Ishikawa (cell line): Measurements from ENCODE around the gene PID1.

Source experiments
- EP300 ChIP-seq: IDR thresholded peaks from 2 replicates; pipeline ENCODE4 v1.6.1; 2012; ENCODE audit warnings: borderline replicate concordance
- TAF1 ChIP-seq: IDR thresholded peaks from 2 replicates; pipeline ENCODE4 v1.6.1; 2012; ENCODE audit warnings: low read depth, mild to moderate bottlenecking
- YY1 ChIP-seq: IDR thresholded peaks from 2 replicates; pipeline ENCODE4 v1.6.1; 2012; ENCODE audit warnings: low read depth
- TF ChIP-seq, protein P1 (sequence below): IDR thresholded peaks from 2 replicates; pipeline ENCODE4 v1.6.1; 2012
- TF ChIP-seq, protein P2 (sequence below): IDR thresholded peaks from 2 replicates; pipeline ENCODE4 v1.6.1; 2012; ENCODE audit warnings: low read depth, mild to moderate bottlenecking

DNA sequence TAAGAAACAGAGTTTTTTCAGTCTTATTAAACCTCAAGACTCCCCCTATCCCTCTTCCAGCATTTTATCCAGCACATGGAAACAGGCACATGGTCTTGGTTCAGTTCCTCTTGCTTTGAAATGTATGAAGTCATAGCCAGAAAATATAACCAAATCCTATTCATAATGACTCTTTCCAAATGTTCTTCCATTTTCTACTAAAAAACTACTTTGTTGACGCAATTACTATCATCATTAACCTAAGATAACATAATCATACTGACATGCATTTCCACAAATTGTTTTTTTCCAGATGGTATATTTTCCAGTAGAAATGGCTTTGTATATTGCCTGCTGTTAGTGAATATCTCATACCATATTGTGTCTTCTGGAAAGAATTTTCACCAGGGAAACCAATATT is 261.3 kb downstream of the PID1 start:
- TF ChIP-seq YY1, result no peak
- TF ChIP-seq EP300, result no peak
- TF ChIP-seq TAF1, result no peak
- TF ChIP-seq, protein P1, sequence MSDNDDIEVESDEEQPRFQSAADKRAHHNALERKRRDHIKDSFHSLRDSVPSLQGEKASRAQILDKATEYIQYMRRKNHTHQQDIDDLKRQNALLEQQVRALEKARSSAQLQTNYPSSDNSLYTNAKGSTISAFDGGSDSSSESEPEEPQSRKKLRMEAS, result no peak
- TF ChIP-seq, protein P2, sequence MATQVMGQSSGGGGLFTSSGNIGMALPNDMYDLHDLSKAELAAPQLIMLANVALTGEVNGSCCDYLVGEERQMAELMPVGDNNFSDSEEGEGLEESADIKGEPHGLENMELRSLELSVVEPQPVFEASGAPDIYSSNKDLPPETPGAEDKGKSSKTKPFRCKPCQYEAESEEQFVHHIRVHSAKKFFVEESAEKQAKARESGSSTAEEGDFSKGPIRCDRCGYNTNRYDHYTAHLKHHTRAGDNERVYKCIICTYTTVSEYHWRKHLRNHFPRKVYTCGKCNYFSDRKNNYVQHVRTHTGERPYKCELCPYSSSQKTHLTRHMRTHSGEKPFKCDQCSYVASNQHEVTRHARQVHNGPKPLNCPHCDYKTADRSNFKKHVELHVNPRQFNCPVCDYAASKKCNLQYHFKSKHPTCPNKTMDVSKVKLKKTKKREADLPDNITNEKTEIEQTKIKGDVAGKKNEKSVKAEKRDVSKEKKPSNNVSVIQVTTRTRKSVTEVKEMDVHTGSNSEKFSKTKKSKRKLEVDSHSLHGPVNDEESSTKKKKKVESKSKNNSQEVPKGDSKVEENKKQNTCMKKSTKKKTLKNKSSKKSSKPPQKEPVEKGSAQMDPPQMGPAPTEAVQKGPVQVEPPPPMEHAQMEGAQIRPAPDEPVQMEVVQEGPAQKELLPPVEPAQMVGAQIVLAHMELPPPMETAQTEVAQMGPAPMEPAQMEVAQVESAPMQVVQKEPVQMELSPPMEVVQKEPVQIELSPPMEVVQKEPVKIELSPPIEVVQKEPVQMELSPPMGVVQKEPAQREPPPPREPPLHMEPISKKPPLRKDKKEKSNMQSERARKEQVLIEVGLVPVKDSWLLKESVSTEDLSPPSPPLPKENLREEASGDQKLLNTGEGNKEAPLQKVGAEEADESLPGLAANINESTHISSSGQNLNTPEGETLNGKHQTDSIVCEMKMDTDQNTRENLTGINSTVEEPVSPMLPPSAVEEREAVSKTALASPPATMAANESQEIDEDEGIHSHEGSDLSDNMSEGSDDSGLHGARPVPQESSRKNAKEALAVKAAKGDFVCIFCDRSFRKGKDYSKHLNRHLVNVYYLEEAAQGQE, result no peak
